Hypothalamus (tissue), 51 donors: ENCODE measurements around the gene BZW2.
"Not testable (repeated sequence)": the region's sequence is repeated elsewhere in the genome, so short reads cannot be mapped to it uniquely, and the experiment has no call there.

Source experiments
- DNase-seq, 51 donors: peaks; one replicate each; lab custom pipeline; 2025; lab: John Stamatoyannopoulos, UW

Gene BZW2

DNA sequence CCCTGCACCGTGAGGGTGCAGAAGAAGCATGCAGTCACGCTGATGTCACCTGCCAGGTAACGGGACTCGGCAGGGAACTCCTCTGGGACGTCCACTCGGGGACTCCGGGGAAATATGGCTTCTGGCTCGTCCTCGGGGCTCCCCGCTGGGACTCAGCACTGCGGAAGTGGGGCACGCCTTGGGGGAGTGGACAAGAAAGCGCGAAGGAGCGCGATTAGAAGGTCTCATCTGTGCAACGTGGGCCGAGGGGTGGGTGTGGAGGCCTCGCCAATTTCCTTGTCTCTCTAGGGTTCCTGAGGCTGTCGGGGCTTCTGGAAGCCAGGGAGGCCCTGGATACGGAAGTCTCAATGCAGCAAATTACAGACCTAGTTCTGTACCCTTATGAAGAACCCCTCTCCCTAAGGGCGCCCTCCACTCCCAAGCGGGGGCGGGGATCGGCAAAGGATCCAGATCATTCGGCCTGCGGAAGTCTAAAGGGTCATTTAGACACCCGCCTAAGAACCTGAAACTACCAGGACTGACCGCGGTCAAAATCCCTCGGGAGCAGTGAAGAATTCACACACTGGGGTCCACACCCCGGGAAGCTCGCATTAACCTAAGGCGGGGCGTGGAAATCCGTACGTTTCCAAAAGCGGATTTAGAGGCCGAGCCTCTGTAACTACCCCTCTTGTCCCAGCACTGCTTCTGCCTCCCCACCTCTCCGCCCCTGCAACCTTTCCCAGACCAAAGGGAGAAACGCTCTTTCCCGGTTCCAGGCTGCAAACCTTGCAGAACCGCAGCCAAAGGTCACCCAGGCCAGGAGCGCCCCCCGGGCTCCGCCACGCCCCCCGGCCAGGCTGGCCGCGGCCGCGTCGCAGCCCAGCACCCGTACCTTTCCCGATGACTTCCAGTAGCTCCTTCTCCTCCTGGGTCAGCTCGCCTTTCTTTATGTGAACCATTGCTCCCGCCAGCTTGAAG, 1.1 kb upstream of the BZW2 start:
- peak in 35 of 51 donors; percentile 10 to 78 (median 41) for DNase-seq

DNA sequence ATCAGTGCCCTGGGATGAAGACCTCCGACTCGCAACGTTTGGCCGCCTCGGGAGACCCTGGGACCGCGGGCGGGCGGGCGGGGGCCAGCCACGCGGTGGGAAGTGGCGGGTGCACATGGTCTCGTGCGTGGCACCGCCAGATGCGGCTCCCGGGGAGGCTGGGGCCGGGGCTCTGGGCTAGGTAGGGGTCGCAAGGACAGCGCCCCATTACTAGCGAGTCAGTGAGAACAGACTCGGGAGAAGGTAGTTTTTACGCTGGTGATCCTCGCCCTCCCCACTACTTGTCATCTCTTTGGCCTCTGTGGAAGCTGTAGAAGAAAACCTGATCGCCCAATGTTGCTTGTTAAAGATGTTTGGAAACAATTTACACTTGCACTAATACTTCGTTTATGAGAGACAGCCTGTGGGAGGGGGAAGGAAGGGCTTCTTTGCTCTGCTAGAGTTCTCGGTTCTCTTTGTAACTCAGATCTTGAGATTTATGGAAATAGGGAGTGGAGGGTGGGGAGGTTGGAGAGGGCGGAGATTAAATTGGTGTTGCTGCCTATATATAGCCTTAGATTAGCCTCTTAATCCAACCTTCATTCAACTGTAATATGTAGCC, 591 bp downstream of the BZW2 start:
- peak in 13 of 51 donors; percentile 33 to 72 (median 55) for DNase-seq

DNA sequence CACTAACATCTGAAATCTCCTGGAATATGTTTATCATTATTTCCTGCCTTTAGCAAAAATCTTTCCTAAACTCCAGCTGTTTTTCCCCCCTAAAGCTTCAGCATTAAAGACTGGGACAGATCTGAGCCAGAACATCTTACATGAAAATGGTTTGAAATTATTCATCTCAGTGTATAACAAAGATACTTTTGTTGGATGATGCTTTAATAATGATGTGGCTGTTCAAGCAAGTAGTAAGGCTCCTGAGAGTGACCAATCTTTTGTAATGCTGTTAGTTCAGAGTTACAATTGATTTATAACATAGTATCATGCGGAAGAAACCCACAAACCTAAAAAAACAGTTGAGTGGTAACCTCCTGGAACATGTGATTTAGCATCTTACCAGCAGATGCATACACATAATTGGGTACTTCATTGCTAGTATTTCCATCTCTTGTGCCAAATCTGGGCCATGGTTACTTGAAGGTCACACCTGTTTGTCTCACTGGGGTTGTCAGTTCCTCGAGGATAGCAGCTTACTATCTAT, 1.5 kb downstream of the BZW2 start:
- peak in 1 of 51 donors; percentile 26 for DNase-seq

DNA sequence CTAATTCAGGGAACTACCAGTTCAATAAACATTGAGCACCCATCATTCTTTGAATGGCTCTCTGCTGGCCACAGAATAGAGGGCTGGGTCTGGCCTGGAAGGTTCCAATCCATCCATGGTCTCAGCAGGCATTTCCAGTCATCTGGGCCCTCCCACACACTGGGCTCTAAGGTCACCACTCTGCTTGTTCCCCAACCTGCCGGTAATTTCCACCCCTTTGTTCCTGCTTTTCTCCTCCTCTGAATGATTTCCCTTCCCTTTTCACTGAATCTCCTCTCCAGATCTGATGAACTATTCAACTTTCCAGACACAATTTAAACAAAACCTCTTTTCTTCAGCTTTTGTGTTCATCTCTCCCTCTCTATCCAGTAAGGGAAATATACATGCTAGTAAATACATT, 2.6 kb downstream of the BZW2 start:
- no peak for DNase-seq

DNA sequence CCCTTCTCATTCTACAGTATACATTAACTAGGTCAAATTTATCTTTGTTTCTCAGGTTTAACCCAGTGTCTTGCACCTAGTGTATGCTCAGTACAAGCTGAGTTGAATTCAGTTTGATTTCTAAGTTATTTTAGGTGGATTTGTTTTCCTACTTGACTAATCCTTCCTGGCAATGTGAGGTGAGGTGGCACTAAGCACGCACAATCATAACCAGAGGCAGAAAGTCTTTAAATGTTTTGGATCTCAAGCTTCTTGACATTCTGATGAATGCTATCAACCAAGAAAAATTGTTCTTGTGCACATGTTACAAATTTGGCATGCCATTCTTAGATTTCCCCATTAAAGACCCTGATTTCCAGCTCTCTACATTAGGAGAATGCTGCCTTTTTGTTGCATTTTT, 3.2 kb downstream of the BZW2 start:
- no peak for DNase-seq

DNA sequence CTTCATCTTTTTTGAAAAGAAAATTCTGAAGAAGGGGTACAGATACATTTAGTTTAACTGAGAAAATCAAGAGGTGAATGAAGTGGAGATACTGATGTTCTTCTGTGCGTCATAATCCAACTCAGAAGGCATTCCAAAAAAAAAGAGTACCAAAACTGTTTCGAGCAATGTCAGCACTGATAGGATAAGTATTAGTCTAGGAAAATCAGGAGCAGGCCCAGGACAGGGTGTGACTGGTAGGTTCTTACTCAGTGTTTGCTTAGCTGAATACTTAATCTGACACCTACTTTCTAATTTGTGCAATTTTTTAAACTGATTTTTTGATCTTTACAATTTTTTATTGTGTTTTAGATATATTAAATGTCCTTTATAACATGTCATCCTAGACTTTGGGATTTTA, 4.3 kb downstream of the BZW2 start:
- DNase-seq = no peak

DNA sequence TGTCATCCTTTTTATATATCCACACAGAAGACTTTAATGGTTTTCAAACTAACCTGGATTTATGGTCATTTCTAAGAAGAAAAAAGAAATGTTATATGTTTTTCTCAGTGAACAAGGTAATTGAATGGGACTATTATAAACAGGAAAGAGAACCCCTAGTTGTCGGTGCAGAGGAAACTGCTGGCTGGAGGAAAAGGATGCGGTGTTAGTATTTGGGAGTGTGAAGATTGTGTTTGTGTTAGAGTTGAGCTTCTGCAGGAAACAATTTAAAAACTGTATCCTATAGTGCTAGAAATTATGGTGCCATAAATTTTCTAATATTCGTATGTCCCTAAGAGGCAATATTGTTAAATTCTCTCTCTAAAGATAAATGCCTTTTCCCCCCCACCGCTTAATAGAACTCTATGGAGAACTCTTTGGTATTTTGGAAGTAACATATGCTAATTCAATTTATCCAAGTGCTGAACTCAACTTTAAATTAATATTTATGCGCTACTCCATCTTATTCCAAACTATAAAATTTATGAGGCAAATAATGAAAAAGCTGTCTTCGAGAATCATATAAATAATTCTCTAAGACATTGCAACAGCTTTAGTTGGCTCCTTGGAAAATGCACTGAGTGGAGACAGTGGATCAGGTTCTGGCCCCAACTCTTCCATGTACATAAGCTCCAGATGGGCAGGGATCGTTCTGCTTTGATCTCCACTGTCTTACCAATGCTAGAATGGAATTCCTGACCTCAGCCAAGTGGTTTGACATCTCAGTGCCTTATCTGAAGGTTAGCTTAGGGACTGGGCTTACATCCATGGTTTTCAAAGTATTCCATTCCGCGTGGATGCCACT, 5.6 kb downstream of the BZW2 start:
- no peak for DNase-seq

DNA sequence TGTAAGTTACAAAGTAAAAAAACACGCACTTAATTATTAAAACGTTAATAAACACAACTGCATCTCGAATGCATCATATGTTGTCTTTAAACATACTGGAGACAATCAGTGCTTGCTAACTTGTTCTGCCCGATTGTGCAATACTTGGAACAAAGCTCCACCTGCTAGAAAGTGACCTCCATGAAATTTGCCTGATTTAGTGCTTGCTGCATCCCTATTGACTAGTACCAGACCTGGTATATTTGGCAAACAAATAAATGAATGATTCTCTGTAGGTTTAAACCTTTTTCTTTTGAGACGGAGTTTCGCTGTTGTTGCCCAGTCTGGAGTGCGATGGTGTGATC, 6.2 kb downstream of the BZW2 start:
- DNase-seq = no peak

DNA sequence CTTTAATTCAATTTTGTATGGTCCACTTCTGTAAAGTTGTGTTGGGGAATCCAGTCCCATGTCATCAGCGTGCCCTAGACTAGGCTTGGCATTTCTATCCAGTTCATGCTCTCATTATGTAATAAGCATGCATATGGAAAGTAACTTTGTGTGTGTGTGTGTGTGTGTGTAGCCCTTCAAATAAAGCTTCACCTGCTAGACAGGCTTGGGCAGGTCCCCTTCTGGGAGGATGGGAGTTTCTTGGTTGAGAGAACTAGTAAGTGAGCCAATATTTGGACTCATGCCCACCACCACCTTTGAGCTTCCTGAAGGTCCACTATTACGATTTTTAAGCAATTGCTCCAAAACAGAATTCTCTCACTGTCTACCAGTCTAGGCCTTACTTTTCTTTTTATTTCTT, 6.9 kb downstream of the BZW2 start:
- DNase-seq = no peak

DNA sequence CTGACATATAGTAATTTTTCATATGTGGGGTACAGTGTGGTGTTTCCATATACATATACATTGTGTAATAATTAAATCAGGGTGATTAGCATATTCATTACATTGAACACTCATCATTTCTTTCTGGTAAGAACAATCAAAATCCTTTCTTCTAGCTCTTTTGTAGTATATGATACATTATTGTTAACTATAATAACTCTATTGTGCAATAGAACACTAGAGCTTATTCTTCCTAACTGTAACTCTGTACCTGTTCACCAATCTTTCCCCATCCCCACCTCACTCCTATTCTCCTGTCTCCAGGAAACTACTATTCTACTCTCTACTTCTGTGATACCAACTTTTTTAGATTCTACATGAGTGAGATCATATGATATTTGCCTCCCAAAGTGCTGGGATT, 9.4 kb downstream of the BZW2 start:
- DNase-seq = no peak

DNA sequence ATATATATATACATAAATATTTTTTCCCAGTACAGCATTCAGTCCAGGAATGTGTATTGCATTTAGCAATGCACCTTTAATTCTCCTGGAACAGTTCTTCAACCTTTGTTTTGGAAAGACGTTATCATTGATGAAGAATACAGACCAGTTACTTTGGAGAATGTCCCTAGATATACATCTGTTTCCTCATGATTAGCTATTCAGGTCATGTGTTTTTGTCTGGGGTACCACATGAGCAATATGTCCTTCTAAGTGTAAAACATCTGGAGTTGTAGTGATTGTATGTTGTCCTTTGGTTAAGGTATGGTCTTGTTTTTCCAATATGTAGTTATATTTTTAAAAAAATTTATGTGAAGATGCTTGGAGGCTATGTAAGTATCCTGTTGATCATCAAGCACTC, 10.2 kb downstream of the BZW2 start:
- no peak for DNase-seq

DNA sequence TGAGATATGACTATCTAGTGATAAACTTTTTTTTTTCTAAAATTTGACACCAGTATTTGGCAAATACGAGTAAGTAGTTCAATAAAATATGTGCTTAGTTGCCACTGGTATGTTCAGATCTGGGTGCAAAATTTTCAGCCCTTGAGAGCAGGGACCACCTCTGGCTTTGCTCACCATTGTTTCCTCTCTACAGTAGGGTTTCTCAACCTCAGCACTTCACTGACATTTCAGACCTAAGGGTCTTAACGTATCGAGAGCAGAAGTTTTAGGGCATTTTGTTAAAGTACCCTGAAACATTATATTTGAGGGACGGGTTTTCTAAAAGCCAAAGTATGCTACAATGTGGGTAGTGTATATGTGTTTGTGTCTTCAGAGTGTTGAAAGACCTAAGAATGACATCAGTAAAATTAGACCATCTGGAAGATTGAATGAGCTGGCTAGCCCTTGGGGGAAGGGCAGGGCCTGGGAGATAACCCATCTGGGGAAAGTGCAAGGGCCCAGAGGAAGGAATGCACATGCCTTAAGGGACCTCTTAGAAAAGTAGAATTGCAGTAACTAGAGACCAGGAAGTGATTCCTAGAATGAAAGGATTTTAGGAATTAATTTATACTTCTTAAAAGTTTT, 11.8 kb downstream of the BZW2 start:
- no peak for DNase-seq

DNA sequence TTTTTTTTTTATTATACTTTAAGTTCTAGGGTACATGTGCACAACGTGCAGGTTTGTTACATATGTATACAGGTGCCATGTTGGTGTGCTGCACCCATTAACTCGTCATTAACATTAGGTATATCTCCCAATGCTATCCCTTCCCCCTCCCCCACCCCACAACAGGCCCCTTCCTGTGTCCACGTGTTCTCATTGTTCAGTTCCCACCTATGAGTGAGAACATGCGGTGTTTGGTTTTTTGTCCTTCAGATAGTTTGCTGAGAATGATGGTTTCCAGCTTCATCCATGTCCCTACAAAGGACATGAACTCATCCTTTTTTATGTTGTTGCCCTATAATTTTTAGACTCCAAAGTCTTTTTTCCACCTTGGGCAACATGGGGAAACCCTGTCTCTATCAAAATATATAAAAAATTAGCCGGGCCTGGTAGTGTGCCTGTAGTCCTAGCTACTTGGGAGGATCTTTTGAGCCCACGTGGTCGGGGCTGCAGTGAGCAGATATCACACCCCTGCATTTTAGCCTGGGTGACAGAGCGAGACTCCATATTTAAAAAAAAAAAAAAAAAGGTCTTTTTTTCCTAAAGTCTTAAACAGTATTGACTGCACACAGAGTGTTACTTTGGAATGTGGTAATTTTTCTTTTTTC, 14.0 kb downstream of the BZW2 start:
- not testable (repeated sequence) for DNase-seq

DNA sequence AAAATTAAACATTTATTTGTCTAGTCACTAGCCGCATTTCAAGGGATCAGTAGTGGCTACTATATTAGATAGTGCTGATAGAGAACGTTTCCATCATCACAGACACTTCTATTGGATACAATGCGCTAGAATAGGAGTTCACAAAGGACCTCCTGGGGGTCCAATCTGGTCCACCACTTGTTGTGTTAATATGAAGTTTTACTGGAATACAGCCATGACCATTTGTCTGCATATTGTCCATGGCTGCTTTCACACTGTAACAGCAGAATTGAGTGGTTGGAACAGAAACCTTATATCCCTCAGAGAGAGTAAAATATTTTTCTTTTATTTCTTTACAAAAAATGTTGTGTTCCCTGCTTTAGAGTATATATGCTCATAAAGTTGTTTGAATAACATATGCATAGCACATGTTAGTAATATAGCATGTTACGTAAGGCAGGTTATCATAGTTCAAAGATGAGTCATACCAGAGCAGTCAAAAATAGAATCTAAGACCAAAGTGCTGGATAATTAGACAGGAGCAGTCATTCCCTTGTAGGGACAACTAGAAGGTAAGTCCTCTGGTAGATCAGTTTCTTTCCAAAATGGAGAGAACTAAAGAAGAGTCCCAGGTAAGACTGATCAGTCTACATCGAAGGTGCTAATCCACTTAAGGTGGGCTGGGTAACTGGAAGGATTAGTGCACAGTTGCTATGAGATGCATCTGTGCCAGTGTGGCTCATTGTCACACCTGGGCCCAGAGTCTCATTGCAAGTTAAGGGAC, 14.9 kb downstream of the BZW2 start:
- DNase-seq = no peak

DNA sequence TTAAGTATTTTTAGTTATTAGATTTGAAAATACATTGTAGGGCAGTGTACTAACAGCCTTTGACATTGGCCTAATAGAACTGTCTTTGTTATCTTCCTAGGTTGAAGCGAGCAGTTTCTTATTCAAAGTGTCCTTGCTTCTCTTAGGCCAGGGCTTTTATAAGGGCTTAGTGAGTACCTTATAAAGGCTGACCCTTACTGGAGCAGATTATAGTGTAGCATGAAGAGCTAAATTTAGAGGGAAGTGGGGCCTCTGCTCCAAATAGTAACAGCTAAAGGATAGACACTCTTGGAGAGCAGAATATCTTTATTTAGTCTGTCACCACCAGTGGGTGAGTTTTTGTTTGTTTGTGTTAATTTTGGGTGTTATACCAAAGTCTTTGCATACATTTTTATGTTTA, 15.9 kb downstream of the BZW2 start:
- no peak for DNase-seq

DNA sequence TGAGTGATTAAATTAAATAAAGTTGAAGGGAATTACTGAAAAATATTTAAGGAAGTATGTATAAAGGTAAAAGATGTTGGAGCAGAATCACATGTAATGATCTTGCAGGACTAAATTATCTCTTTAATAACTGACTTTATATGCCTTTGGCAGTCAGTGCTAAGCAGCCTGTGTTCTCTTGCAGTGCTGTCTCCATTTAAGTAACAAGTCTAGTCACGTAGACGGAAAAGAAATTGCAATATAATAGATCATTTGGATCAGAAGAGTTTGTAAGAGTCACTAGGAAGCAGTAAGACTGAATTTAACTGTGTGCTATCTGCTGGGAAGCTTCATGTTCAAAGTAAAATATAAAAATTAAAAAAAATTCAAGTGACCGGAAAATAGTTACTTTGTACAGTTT, 21.4 kb downstream of the BZW2 start:
- no peak for DNase-seq

DNA sequence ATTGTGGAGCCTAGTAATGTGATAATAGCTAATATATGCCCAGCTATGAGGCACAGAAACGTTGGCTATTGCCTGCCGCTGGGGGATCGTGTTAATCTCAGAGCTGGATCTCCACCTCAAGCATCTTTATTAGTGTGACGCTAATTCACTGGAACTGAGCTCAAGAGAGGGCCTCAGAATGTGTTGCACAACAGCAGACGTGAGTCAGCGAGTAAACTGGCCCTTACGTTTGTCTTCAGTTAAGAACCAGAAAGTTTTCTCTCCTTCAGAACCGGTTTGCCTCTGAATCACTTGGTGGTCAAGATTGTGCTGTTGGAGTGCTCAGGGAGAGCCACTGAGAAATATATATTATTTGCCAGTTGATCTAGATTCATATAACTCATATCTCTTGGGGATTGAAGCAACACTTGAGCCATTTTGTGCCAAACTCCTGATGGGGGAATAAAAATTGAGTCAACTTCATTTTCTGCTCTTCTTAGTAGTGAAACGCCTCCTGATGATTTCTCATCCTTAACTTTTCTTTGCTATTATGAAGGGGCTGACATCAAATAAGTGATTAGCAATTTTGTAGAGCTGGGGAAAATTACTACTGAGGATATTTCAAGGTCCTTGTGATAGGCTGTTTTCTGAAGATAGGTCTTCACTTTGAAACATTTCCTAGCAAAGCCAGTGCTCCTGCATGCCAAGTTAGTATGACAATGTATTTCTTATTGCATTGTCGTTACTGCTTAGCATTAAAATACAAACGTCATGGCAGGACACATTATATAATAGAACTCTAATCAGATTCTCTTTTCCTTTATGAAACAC, 22.3 kb downstream of the BZW2 start:
- DNase-seq = peak in 2 of 51 donors; percentile 7 to 20

DNA sequence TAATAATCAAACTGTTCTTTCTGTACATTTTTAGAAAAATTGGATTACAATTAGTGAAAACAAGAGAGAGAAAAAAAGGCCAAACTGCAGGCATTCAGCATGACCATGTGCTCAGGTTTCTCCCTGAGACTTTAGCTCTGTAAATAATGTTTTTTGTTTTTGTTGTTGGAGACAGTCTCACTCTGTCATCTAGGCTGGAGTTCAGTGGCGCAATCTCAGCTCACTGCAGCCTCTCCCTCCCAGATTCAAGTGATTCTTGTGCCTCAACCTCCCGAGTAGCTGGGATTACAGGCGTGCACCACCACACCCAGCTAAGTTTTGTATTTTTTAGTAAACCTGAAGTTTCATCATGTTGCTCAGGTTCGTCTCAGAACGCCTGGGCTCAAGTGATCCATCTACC, 23.0 kb downstream of the BZW2 start:
- DNase-seq = no peak

DNA sequence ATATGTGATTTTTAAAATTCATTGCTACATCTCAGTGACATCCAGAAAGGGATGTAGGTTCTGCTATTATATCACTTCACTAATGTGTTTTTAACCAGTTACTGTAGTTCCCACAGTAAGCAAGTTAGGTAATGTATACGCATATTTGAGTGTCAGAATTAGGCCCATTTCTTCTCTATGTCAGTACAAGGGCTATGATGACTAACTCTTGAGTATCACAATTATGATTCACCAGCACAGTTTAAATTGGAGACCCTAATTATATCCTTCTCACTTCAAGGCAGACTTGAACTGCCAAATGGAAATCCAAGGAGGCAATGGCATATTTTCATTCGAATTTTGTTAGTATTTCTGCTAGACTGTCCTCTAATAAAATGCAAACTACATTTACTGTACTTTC, 23.6 kb downstream of the BZW2 start:
- DNase-seq = peak in 1 of 51 donors; percentile 5
